Mesendoderm (in vitro differentiated cells): ENCODE data around the gene HOXC4.
"Not testable (repeated sequence)": the region's sequence is repeated elsewhere in the genome, so short reads cannot be mapped to it uniquely, and the experiment has no call there.

Experiments
- DNase-seq: peaks from one replicate; pipeline ENCODE4 v3.0.0; 2013
- H2AK5ac ChIP-seq: 2 replicates; pipeline ENCODE4 v1.6.1; 2013; ENCODE audit warnings: low read length, inconsistent platforms
- H2BK120ac ChIP-seq: 2 replicates; pipeline ENCODE4 v1.6.1; 2013; ENCODE audit warnings: low read depth, mild to moderate bottlenecking, low read length, moderate library complexity, mixed read lengths
- H2BK15ac ChIP-seq: replicated peaks from 2 replicates; pipeline ENCODE4 v1.6.1; 2013; ENCODE audit warnings: low read depth, mild to moderate bottlenecking, moderate library complexity
- H2BK5ac ChIP-seq: 2 replicates; pipeline ENCODE4 v1.6.1; 2013; ENCODE audit warnings: low read length, inconsistent platforms
- H3K18ac ChIP-seq: 2 replicates; pipeline ENCODE4 v1.6.1; 2013; ENCODE audit warnings: mild to moderate bottlenecking, low read length, mixed read lengths
- H3K23ac ChIP-seq: one replicate; pipeline ENCODE4 v1.6.1; 2013; ENCODE audit warnings: low read length
- H3K27ac ChIP-seq: 2 replicates; pipeline ENCODE4 v1.5.1; 2013; ENCODE audit warnings: low read depth, mild to moderate bottlenecking, inconsistent platforms, low read length, moderate library complexity
- H3K27me3 ChIP-seq: 2 replicates; pipeline ENCODE4 v1.6.1; 2013; ENCODE audit warnings: low read length, control low read depth, mild to moderate bottlenecking, inconsistent platforms; ENCODE audit not compliant: insufficient read depth, poor library complexity
- H3K36me3 ChIP-seq: 2 replicates; pipeline ENCODE4 v1.6.1; 2013; ENCODE audit warnings: low read length, inconsistent platforms; ENCODE audit not compliant: control insufficient read depth, insufficient read depth
- H3K4ac ChIP-seq: one replicate; pipeline ENCODE4 v1.6.1; 2013; ENCODE audit warnings: low read depth, mild to moderate bottlenecking, low read length, moderate library complexity
- H3K4me1 ChIP-seq: 2 replicates; pipeline ENCODE4 v1.6.1; 2013; ENCODE audit warnings: low read depth, low read length, inconsistent platforms; ENCODE audit not compliant: control insufficient read depth
- H3K4me2 ChIP-seq: 2 replicates; pipeline ENCODE4 v1.6.1; 2013; ENCODE audit warnings: low read length
- H3K4me3 ChIP-seq: 2 replicates; pipeline ENCODE4 v1.5.1; 2013; ENCODE audit warnings: mild to moderate bottlenecking, low read length
- H3K56ac ChIP-seq: one replicate; pipeline ENCODE4 v1.6.1; 2013; ENCODE audit warnings: low read length
- H3K79me1 ChIP-seq: 2 replicates; pipeline ENCODE4 v1.6.1; 2013; ENCODE audit warnings: low read length, inconsistent platforms
- H3K79me2 ChIP-seq: 2 replicates; pipeline ENCODE4 v1.6.1; 2013; ENCODE audit warnings: mild to moderate bottlenecking, low read length; ENCODE audit not compliant: control insufficient read depth, insufficient read depth
- H3K9ac ChIP-seq: 2 replicates; pipeline ENCODE4 v1.6.1; 2013; ENCODE audit warnings: low read length, inconsistent platforms
- H4K5ac ChIP-seq: one replicate; pipeline ENCODE4 v1.6.1; 2013; ENCODE audit warnings: low read length
- H4K8ac ChIP-seq: one replicate; pipeline ENCODE4 v1.6.1; 2013; ENCODE audit warnings: low read depth, mild to moderate bottlenecking, control low read depth, low read length, moderate library complexity
- WGBS: extraction: QIAGEN DNeasy Blood & Tissue Kit; methylation state at CpG from one replicate; pipeline ENCODE4 v1.1.7; 2013; ENCODE audit warnings: low lambda C conversion rate, missing lambda C conversion rate; ENCODE audit not compliant: insufficient coverage; ENCODE audit errors: extremely low coverage; 5-methylcytosine and 5-hydroxymethylcytosine counted together

Gene HOXC4

DNA sequence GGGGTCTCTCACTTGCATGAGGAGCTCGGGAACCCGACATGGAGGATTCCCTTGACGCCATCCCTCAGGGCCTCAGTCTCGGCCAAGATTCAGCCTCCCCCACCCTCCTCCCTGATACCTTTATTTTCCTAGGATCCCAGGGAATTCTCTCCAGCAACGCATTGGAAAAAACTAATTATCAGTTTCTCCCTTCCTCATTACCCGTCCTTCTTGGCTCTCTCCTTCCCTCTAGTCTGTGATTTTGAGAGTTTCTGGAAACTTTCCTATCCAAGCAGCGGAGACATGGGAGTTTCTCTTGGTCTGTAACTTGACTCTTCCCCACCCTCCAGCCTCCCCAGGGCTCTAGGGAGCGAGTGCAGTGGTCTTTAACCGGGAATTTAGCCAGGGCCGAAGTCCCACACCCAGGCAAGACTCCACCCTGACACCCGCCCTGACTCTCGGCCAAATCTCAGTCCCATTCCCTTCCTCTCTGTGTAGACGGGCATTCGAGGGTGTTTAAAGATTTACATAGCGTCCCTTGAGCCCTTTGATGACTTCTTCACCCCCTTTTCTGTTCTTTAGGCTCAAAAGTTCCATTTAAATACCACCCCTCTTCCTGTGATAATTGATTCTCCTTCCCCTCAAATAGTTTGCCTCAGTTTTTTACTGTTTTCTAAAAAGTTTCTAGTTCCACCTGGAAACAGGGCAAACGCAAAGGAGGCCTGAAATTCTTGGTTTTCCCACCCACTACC is 14.1 kb upstream of the HOXC4 start:
- Histone ChIP-seq H3K23ac (no peak overlapping the region), H3K9ac (no peak overlapping the region), H3K18ac (no peak overlapping the region), H4K5ac (no peak overlapping the region), H3K4me1 (no peaks in the 10 kb centered on the region), H3K36me3 (no peaks in the 10 kb centered on the region), H3K27me3 (peaks cover 90% of the 10 kb centered on the region), H2BK120ac (no peak overlapping the region), H3K4me3 (no peak overlapping the region), H3K27ac (no peak overlapping the region), H3K56ac (no peak overlapping the region), H2BK15ac (no peak overlapping the region), H3K4ac (no peak overlapping the region), H3K79me2 (no peaks in the 10 kb centered on the region), H3K4me2 (no peak overlapping the region), H2AK5ac (no peak overlapping the region), H3K79me1 (no peaks in the 10 kb centered on the region), H2BK5ac (no peak overlapping the region), H4K8ac (no peak overlapping the region)
- no CpG with 5 or more reads among the region's 16 CpGs for WGBS
- DNase-seq = no peak

DNA sequence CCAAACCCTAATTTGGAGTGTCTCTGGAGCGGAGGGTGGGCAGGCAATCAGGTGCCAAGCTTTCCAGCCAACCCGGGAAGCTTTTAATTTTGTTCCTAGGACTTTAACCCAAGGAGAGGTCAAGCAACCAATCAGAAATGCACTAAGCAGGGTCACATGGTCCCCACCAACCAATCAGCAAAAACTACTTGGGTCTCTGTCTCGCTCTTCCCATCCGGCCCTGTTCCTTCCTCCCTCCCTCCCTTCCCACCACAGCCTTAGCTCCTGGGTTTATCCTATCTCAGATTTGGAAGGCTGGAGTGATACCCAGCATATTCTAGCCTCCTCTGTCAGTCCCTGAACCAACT is 13.5 kb upstream of the HOXC4 start:
- no peak overlapping the region for H3K27ac ChIP-seq
- no peaks in the 10 kb centered on the region for H3K79me1 ChIP-seq
- no peak overlapping the region for H3K4ac ChIP-seq
- no peak overlapping the region for H2BK5ac ChIP-seq
- no peak overlapping the region for H2BK120ac ChIP-seq
- no peak overlapping the region for H3K23ac ChIP-seq
- H3K27me3 ChIP-seq = peaks cover 91% of the 10 kb centered on the region
- no peak overlapping the region for H2BK15ac ChIP-seq
- no peak overlapping the region for H3K56ac ChIP-seq
- H3K36me3 ChIP-seq = no peaks in the 10 kb centered on the region
- H4K5ac ChIP-seq = no peak overlapping the region
- WGBS = no CpG with 5 or more reads among the region's 4 CpGs
- no peak overlapping the region for H4K8ac ChIP-seq
- no peaks in the 10 kb centered on the region for H3K4me1 ChIP-seq
- no peaks in the 10 kb centered on the region for H3K79me2 ChIP-seq
- DNase-seq = no peak
- H3K4me3 ChIP-seq = no peak overlapping the region
- H2AK5ac ChIP-seq = no peak overlapping the region
- no peak overlapping the region for H3K18ac ChIP-seq
- H3K9ac ChIP-seq = no peak overlapping the region
- H3K4me2 ChIP-seq = no peak overlapping the region

- no peaks in the 10 kb centered on the region for H3K79me2 ChIP-seq
- H3K56ac ChIP-seq = no peak overlapping the region
- no peak overlapping the region for H3K18ac ChIP-seq
- H3K36me3 ChIP-seq = no peaks in the 10 kb centered on the region
- H4K5ac ChIP-seq = no peak overlapping the region
- no peak overlapping the region for H3K27ac ChIP-seq
- H3K27me3 ChIP-seq = peaks cover 88% of the 10 kb centered on the region
- H3K23ac ChIP-seq = no peak overlapping the region
- no peak for DNase-seq
- H2BK15ac ChIP-seq = no peak overlapping the region
- H3K4me3 ChIP-seq = no peak overlapping the region
- no CpG with 5 or more reads among the region's 3 CpGs for WGBS
- H2BK120ac ChIP-seq = no peak overlapping the region
- no peak overlapping the region for H2BK5ac ChIP-seq
- no peak overlapping the region for H3K4me2 ChIP-seq
- H3K9ac ChIP-seq = no peak overlapping the region
- H3K4me1 ChIP-seq = no peaks in the 10 kb centered on the region
- no peak overlapping the region for H2AK5ac ChIP-seq
- no peak overlapping the region for H3K4ac ChIP-seq
- H3K79me1 ChIP-seq = no peaks in the 10 kb centered on the region
- no peak overlapping the region for H4K8ac ChIP-seq
These were observed 13.0 kb upstream of the HOXC4 start for GRCh38 chr12:54040648-54041047.

- Histone ChIP-seq H3K79me2 (no peaks in the 10 kb centered on the region), H3K18ac (no peak overlapping the region), H3K4me3 (no peak overlapping the region), H3K79me1 (no peaks in the 10 kb centered on the region), H2BK120ac (no peak overlapping the region), H4K5ac (no peak overlapping the region), H3K4me1 (no peaks in the 10 kb centered on the region), H3K56ac (no peak overlapping the region), H3K4me2 (no peak overlapping the region), H3K27me3 (peaks cover 88% of the 10 kb centered on the region), H4K8ac (no peak overlapping the region), H2BK5ac (no peak overlapping the region), H3K23ac (no peak overlapping the region), H3K9ac (no peak overlapping the region), H2BK15ac (no peak overlapping the region), H2AK5ac (no peak overlapping the region), H3K36me3 (no peaks in the 10 kb centered on the region), H3K27ac (no peak overlapping the region), H3K4ac (no peak overlapping the region)
- no peak for DNase-seq
- WGBS = no CpG with 5 or more reads among the region's 2 CpGs
These were observed 12.4 kb upstream of the HOXC4 start for GRCh38 chr12:54041097-54041690.

GRCh38 chr12:54042033-54042432 is 11.6 kb upstream of the HOXC4 start:
- H3K27ac ChIP-seq, H3K4ac ChIP-seq, H3K23ac ChIP-seq, H3K18ac ChIP-seq, H4K8ac ChIP-seq, H2BK120ac ChIP-seq, H3K79me2 ChIP-seq, H3K4me2 ChIP-seq, DNase-seq, H2BK15ac ChIP-seq, H4K5ac ChIP-seq, H3K79me1 ChIP-seq, H3K4me1 ChIP-seq, H2BK5ac ChIP-seq, H3K4me3 ChIP-seq, H3K36me3 ChIP-seq, H3K56ac ChIP-seq, H2AK5ac ChIP-seq, H3K9ac ChIP-seq: not testable (repeated sequence)
- WGBS = no CpG with 5 or more reads among the region's 6 CpGs
- peaks cover 89% of the 10 kb centered on the region for H3K27me3 ChIP-seq
